HEK293T (cell line): ENCODE measurements around the gene OPHN1.
"Not testable (repeated sequence)": the region's sequence is repeated elsewhere in the genome, so short reads cannot be mapped to it uniquely, and the experiment has no call there.

ENCODE experiments used
- CTCF ChIA-PET: fragments of 350-600 bp; formaldehyde crosslinking; extraction: SDS; loops from one replicate; lab custom pipeline; 2021; ENCODE audit warnings: antibody characterized with exemption, inconsistent platforms; lab: Yijun Ruan, JAX
- POLR2A ChIA-PET: fragments of 350-600 bp; formaldehyde crosslinking; extraction: SDS; loops from one replicate; lab custom pipeline; 2020; ENCODE audit warnings: antibody characterized with exemption, inconsistent platforms; lab: Yijun Ruan, JAX
- DNase-seq: peaks from one replicate; pipeline ENCODE4 v3.0.0; 2012; ENCODE audit warnings: mixed read lengths; ENCODE audit errors: extremely low spot score
- ARNT ChIP-seq: fragments of 450-650 bp; IDR thresholded peaks from 2 replicates; pipeline ENCODE4 v1.6.1; 2017; ENCODE audit warnings: mild to moderate bottlenecking
- BHLHE40 ChIP-seq: fragments of 450-650 bp; IDR thresholded peaks from 2 replicates; pipeline ENCODE4 v1.6.1; 2016; ENCODE audit warnings: mild to moderate bottlenecking, moderate library complexity, borderline replicate concordance
- CTBP1 ChIP-seq: fragments of 450-650 bp; IDR thresholded peaks from 2 replicates; pipeline ENCODE4 v1.6.1; 2016; ENCODE audit warnings: borderline replicate concordance
- ELF4 ChIP-seq: fragments of 450-650 bp; IDR thresholded peaks from 2 replicates; pipeline ENCODE4 v1.6.1; 2017; ENCODE audit warnings: antibody characterized with exemption
- FOXA1 ChIP-seq: fragments of 450-650 bp; IDR thresholded peaks from 2 replicates; pipeline ENCODE4 v1.6.1; 2016; ENCODE audit warnings: mild to moderate bottlenecking
- FOXK2 ChIP-seq: fragments of 450-650 bp; IDR thresholded peaks from 2 replicates; pipeline ENCODE4 v1.6.1; 2016; ENCODE audit warnings: mild to moderate bottlenecking
- FOXM1 ChIP-seq: fragments of 450-650 bp; IDR thresholded peaks from 2 replicates; pipeline ENCODE4 v1.6.1; 2017; ENCODE audit warnings: mild to moderate bottlenecking, borderline replicate concordance
- HDGF ChIP-seq: fragments of 450-650 bp; IDR thresholded peaks from 2 replicates; pipeline ENCODE4 v1.6.1; 2017; ENCODE audit warnings: antibody characterized with exemption, borderline replicate concordance
- L3MBTL2 ChIP-seq: fragments of 450-650 bp; conservative IDR thresholded peaks from 2 replicates; pipeline ENCODE4 v1.6.1; 2016; ENCODE audit warnings: mild to moderate bottlenecking
- LEF1 ChIP-seq: fragments of 450-650 bp; IDR thresholded peaks from 2 replicates; pipeline ENCODE4 v1.6.1; 2017; ENCODE audit warnings: mild to moderate bottlenecking, borderline replicate concordance
- NFRKB ChIP-seq: fragments of 450-650 bp; IDR thresholded peaks from 2 replicates; pipeline ENCODE4 v1.6.1; 2016; ENCODE audit warnings: mild to moderate bottlenecking, moderate library complexity
- PKNOX1 ChIP-seq: fragments of 450-650 bp; IDR thresholded peaks from 2 replicates; pipeline ENCODE4 v1.6.1; 2016
- SP1 ChIP-seq: fragments of 450-650 bp; IDR thresholded peaks from 2 replicates; pipeline ENCODE4 v1.6.1; 2017
- SUZ12 ChIP-seq: fragments of 450-650 bp; IDR thresholded peaks from 2 replicates; pipeline ENCODE4 v1.6.1; 2016; ENCODE audit warnings: mild to moderate bottlenecking
- TARDBP ChIP-seq: fragments of 450-650 bp; IDR thresholded peaks from 2 replicates; pipeline ENCODE4 v1.6.1; 2016
- ZNF384 ChIP-seq: fragments of 450-650 bp; IDR thresholded peaks from 2 replicates; pipeline ENCODE4 v1.6.1; 2016

Gene OPHN1

GRCh38 chrX:68403038-68403437 lies 30.3 kb downstream of the OPHN1 start:
- ChIA-PET POLR2A (no interaction called here), CTCF (no interaction called here)
- no peak for DNase-seq
- no peak for TF ChIP-seq SP1
- no peak for TF ChIP-seq TARDBP
- no peak for TF ChIP-seq FOXM1
- no peak for TF ChIP-seq L3MBTL2
- TF ChIP-seq PKNOX1, result no peak
- no peak for TF ChIP-seq SUZ12
- TF ChIP-seq FOXK2, result no peak
- no peak for TF ChIP-seq CTBP1
- no peak for TF ChIP-seq FOXA1
- TF ChIP-seq ELF4, result no peak
- no peak for TF ChIP-seq LEF1
- no peak for TF ChIP-seq ZNF384
- no peak for TF ChIP-seq HDGF
- TF ChIP-seq ARNT, result no peak
- TF ChIP-seq NFRKB, result no peak
- no peak for TF ChIP-seq BHLHE40

- DNase-seq, result no peak
- POLR2A ChIA-PET, result no interaction called here
- TF ChIP-seq ARNT, result no peak
- TF ChIP-seq SUZ12, result no peak
- TF ChIP-seq NFRKB, result no peak
- TF ChIP-seq ZNF384, result no peak
- TF ChIP-seq FOXA1, result no peak
- no peak for TF ChIP-seq PKNOX1
- no peak for TF ChIP-seq CTBP1
- no peak for TF ChIP-seq LEF1
- TF ChIP-seq SP1, result no peak
- TF ChIP-seq FOXM1, result no peak
- no peak for TF ChIP-seq ELF4
- no peak for TF ChIP-seq FOXK2
- no peak for TF ChIP-seq BHLHE40
- CTCF ChIA-PET, result no interaction called here
These were observed 31.2 kb downstream of the OPHN1 start for GRCh38 chrX:68402094-68402493.

- DNase-seq, result no peak
- ChIA-PET POLR2A (no interaction called here), CTCF (no interaction called here)
- TF ChIP-seq FOXA1, result no peak
- TF ChIP-seq L3MBTL2, result no peak
These were observed 35.0 kb downstream of the OPHN1 start for GRCh38 chrX:68398291-68398690.

- peak; percentile 14 for DNase-seq
- ChIA-PET POLR2A (interaction anchor here (1.2 kb wide), 1 partner anchor 35 kb away, joined by 3 read pairs; no protein-coding TSS in a partner anchor), CTCF (interaction anchor here (1.2 kb wide), 1 partner anchor 8 kb away, joined by 3 read pairs; no protein-coding TSS in a partner anchor)
- TF ChIP-seq SUZ12, result no peak
- no peak for TF ChIP-seq HDGF
- TF ChIP-seq ARNT, result no peak
- TF ChIP-seq PKNOX1, result no peak
- no peak for TF ChIP-seq CTBP1
- TF ChIP-seq LEF1, result no peak
- TF ChIP-seq ELF4, result no peak
- no peak for TF ChIP-seq FOXK2
- no peak for TF ChIP-seq SP1
- TF ChIP-seq FOXA1, result no peak
- TF ChIP-seq L3MBTL2, result no peak
- TF ChIP-seq BHLHE40, result no peak
These were observed 36.3 kb downstream of the OPHN1 start for GRCh38 chrX:68396953-68397352.

GRCh38 chrX:68389419-68389960 lies 43.8 kb downstream of the OPHN1 start:
- POLR2A ChIA-PET, CTCF ChIA-PET, DNase-seq: not testable (repeated sequence)

- TF ChIP-seq NFRKB (no peak), HDGF (no peak), TARDBP (no peak), PKNOX1 (no peak), SUZ12 (no peak), CTBP1 (no peak), FOXM1 (no peak), FOXA1 (no peak)
- ChIA-PET CTCF (interaction anchor here (0.6 kb wide), 1 partner anchor 11 kb away, joined by 3 read pairs; no protein-coding TSS in a partner anchor), POLR2A (no interaction called here)
- DNase-seq, result no peak
These were observed 45.5 kb downstream of the OPHN1 start for GRCh38 chrX:68387776-68388175.
